GM18505 (cell line): ENCODE results near the gene SPP2.

Experiments used
- ATAC-seq: cut with Tn5 transposase; IDR thresholded peaks from one replicate; pipeline ENCODE4 v1.9.1; 2021; ENCODE audit not compliant: unreplicated experiment
- POLR2A ChIP-seq: IDR thresholded peaks from 4 replicates; pipeline ENCODE4 v1.6.1; 2011; ENCODE audit warnings: borderline replicate concordance; ENCODE audit not compliant: insufficient read depth, insufficient read length; ENCODE audit errors: extremely low read depth

The SPP2 gene

DNA sequence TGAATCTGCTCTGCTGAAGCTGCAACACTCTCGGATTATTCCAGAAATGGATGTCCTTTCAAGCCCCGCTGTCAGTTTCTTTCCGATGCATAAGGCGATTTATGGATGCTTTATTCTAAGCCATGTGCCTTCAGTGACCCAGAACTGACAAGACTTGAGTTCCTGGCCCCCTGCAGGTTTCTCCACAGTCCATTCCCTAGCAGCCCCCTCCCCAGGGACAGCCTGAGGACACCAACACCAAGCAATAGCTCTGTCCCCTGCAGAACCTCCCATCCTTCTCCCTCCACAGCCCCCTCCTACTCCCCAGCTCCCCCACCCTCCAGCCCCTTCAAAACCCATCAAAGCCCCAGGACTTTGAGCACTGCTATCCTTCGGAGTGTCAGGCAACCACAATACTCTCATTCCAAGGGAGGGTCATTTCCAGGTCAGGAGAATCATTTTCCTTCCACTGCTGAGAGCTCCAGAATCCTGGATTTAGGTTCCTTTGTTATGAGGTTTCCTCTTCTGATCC lies 24.6 kb upstream of the SPP2 start:
- no peak for TF ChIP-seq POLR2A
- no peak for ATAC-seq

- no peak for TF ChIP-seq POLR2A
- ATAC-seq: no peak
Measured at GRCh38 chr2:234026693-234027254, 23.7 kb upstream of the SPP2 start.

GRCh38 chr2:234027641-234028040 lies 22.9 kb upstream of the SPP2 start:
- ATAC-seq: no peak
- no peak for TF ChIP-seq POLR2A

GRCh38 chr2:234029150-234029733 lies 21.3 kb upstream of the SPP2 start:
- ATAC-seq: no peak

GRCh38 chr2:234031207-234031606 lies 19.3 kb upstream of the SPP2 start:
- TF ChIP-seq POLR2A: no peak
- ATAC-seq: no peak

More at GRCh38 chr2:234029150-234029733, 21.3 kb upstream of the SPP2 start:
- no peak for TF ChIP-seq POLR2A

DNA sequence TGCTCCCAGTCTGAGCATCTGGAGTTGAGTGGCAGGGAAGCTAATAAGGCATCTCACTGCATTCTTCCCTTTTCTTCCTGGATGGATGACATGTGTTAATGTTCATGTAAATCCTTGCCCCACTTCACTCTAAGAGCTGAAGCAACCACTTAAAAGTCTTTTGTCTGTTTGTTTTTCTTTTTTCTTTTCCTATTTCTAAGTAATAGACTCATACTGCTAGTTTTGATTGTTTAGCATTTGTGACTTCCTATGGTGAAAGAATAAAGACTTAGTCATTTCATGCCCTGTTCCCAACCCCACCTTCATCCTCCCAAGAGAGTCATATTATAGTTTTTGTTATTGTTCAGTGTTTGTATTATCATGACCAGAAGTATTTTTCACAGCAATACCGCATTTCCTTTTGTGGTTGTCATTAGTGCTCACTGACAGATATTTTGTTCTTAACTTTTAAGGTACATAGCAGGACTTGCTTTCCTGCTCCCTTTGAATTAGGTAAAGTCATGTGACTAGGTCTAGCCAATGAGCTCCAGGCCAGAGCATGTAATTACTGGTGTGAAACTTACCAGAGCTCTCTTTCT lies 18.1 kb upstream of the SPP2 start:
- ATAC-seq: no peak
- TF ChIP-seq POLR2A: no peak

DNA sequence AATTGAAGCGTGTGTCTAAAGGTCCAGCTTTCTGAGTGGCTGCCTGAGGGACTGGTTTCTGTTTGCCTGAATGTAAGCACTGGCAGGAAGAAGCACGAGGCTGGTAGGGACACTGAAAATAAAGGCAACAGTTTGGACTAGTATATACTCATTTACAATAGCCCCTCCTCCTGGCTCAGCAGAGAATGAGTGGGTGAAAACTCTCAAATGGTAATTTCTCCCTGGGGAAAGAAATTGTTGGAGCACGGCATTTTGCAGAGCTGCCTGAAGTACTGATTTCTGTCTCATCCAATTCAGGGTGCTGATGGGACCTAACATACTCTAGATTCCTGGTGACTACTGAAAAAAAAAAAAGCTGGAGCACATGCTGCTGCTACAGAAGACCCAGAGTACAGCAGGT lies 17.3 kb upstream of the SPP2 start:
- no peak for TF ChIP-seq POLR2A
- ATAC-seq: no peak

- TF ChIP-seq POLR2A: no peak
- no peak for ATAC-seq
Measured at GRCh38 chr2:234033885-234034284, 16.6 kb upstream of the SPP2 start.

DNA sequence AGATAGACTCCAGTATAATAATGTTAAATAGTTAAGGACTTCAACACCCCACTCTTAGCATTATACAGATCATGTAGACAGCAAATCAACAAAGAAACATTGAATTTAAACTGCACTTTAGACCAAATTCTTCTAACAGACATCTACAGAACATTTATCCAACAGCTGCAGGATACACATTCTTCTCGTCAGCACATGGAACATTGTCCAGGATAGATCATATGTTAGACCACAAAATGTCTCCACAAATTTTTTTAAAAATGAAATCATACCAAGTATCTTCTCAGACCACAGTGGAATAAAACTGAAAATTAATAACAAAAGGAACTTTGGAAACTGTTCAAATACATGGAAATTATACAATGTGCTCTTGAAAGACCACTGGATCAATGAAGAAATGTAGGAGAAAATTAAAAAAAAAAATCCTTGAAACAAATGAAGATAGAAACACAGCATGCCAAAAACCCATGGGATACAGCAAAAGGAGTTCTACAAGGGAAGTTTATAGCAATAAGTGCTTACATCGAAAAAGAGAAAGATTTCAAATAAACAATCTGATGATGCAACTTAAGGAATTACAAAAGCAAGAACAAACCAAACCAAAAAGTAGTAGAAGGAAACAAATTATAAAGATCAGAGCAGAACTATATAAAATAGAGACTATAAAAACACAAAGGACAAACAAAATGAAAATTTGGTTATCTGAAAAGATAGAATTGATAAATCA lies 12.3 kb upstream of the SPP2 start:
- TF ChIP-seq POLR2A: no peak
- ATAC-seq: no peak

GRCh38 chr2:234044157-234044556 lies 6.3 kb upstream of the SPP2 start:
- no peak for TF ChIP-seq POLR2A
- no peak for ATAC-seq

- no peak for TF ChIP-seq POLR2A
- no peak for ATAC-seq
Measured at GRCh38 chr2:234046521-234046920, 4.0 kb upstream of the SPP2 start.

DNA sequence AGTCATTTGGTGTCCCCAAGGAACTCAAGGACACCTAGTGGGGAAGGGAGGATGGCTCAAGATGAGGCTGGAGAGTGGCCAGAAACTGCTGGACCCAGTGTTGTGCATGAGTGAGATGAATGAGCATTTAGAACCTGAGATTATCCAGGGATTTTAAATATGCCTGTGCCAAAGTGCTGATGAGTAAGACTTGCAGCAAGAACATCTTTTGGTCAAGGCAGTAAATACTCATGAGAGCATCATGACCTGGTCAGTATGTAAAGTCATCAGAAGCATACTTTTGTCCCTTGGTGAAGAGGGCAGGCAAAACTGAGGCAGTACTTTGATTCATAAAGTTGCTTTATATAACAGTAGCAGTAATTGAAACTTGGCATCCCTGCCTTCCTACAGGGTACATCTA lies 3.1 kb upstream of the SPP2 start:
- TF ChIP-seq POLR2A: no peak

GRCh38 chr2:234048049-234048448 lies 2.5 kb upstream of the SPP2 start:
- TF ChIP-seq POLR2A: no peak
- no peak for ATAC-seq

More for the DNA sequence above, 3.1 kb upstream of the SPP2 start:
- no peak for ATAC-seq
